ENCODE results near the gene CIAPIN1.

Gene CIAPIN1

GRCh38 chr16:57382535-57383275, 64.5 kb downstream of the CIAPIN1 start:
- no peak for DNase-seq (ENCODE audit: low spot score)

- DNase-seq (ENCODE audit: low spot score), result no peak
Measured at GRCh38 chr16:57381791-57382534, 65.2 kb downstream of the CIAPIN1 start.

- no peak for DNase-seq (ENCODE audit: low spot score)
Measured at GRCh38 chr16:57380671-57381462, 66.3 kb downstream of the CIAPIN1 start.

- no peak for DNase-seq (ENCODE audit: low spot score)
Measured at GRCh38 chr16:57379579-57379978, 67.6 kb downstream of the CIAPIN1 start.
